WTC11 (cell line): Measurements from ENCODE around the gene SIGMAR1. TPM values are rescaled to one million over a fixed set of nuclear protein-coding genes. Genes with fewer than 3 reads are reported as not detected.
A peak's percentile ranks its signal among the peaks of the same experiment; 100 is the strongest.

Source experiments
- ATAC-seq: fragments of 200-7000 bp; cut with Tn5 transposase; 2 replicates; pipeline ENCODE4 v1.10.0; 2021; ENCODE audit warnings: mild to moderate bottlenecking, moderate library complexity
- CTCF ChIA-PET: fragments of 300-600 bp; sonication (Branson Sonifier 250); formaldehyde crosslinking; loops from one replicate; lab custom pipeline; 2021; ENCODE audit warnings: antibody characterized with exemption; lab: Charles Lee
- POLR2A ChIA-PET: fragments of 350-600 bp; sonication (Branson Sonifier 250); formaldehyde crosslinking; loops from one replicate; lab custom pipeline; 2021; ENCODE audit warnings: antibody characterized with exemption; lab: Charles Lee
- DNase-seq: peaks from one replicate; pipeline ENCODE4 v3.0.0; 2021; ENCODE audit warnings: low spot score
- H3K27ac Mint-ChIP-seq: 2 replicates; pipeline ENCODE4 v1.8.0; 2021; ENCODE audit warnings: mixed read lengths
- H3K27me3 Mint-ChIP-seq: 2 replicates; pipeline ENCODE4 v1.8.0; 2021; ENCODE audit warnings: low read depth, mild to moderate bottlenecking, moderate library complexity, mixed read lengths
- H3K36me3 Mint-ChIP-seq: 2 replicates; pipeline ENCODE4 v1.8.0; 2021; ENCODE audit warnings: mixed read lengths
- H3K4me1 Mint-ChIP-seq: 2 replicates; pipeline ENCODE4 v1.8.0; 2022; ENCODE audit warnings: mixed read lengths
- H3K4me3 Mint-ChIP-seq: 2 replicates; pipeline ENCODE4 v1.8.0; 2021; ENCODE audit warnings: mild to moderate bottlenecking, moderate library complexity, mixed read lengths
- H3K9me3 Mint-ChIP-seq: 2 replicates; pipeline ENCODE4 v1.8.0; 2021; ENCODE audit warnings: mixed read lengths
- ARID4B ChIP-seq: sonication (generic); formaldehyde crosslinking; IDR thresholded peaks from 2 replicates; pipeline ENCODE4 v1.8.0; 2023; ENCODE audit warnings: missing genetic modification reagents, mild to moderate bottlenecking, borderline replicate concordance
- CDX4 ChIP-seq: fragments of 250-450 bp; sonication (Bioruptor Pico); IDR thresholded peaks from 2 replicates; pipeline ENCODE4 v1.9.0; 2021; ENCODE audit warnings: moderate library complexity, mild to moderate bottlenecking, inconsistent platforms, borderline replicate concordance
- CREB1 ChIP-seq: sonication (generic); formaldehyde crosslinking; IDR thresholded peaks from 2 replicates; pipeline ENCODE4 v1.8.0; 2023; ENCODE audit warnings: mild to moderate bottlenecking, missing genetic modification reagents
- EMX1 ChIP-seq: fragments of 250-450 bp; sonication (Bioruptor Pico); IDR thresholded peaks from 2 replicates; pipeline ENCODE4 v1.8.0; 2021; ENCODE audit warnings: mild to moderate bottlenecking
- ETV6 ChIP-seq: sonication (generic); formaldehyde crosslinking; IDR thresholded peaks from 2 replicates; pipeline ENCODE4 v1.8.1; 2022; ENCODE audit warnings: mild to moderate bottlenecking, missing genetic modification reagents
- FOXP4 ChIP-seq: sonication (generic); formaldehyde crosslinking; IDR thresholded peaks from 2 replicates; pipeline ENCODE4 v1.8.0; 2022; ENCODE audit warnings: mild to moderate bottlenecking, missing genetic modification reagents
- GABPB1 ChIP-seq: sonication (generic); formaldehyde crosslinking; IDR thresholded peaks from 2 replicates; pipeline ENCODE4 v1.8.1; 2023; ENCODE audit warnings: mild to moderate bottlenecking, missing genetic modification reagents
- JAZF1 ChIP-seq: fragments of 250-450 bp; sonication (Bioruptor Pico); IDR thresholded peaks from 2 replicates; pipeline ENCODE4 v1.9.0; 2021; ENCODE audit warnings: moderate library complexity, mild to moderate bottlenecking, inconsistent platforms
- KAT7 ChIP-seq: sonication (generic); formaldehyde crosslinking; IDR thresholded peaks from 2 replicates; pipeline ENCODE4 v1.8.1; 2023; ENCODE audit warnings: missing genetic modification reagents, mild to moderate bottlenecking, borderline replicate concordance
- SMAD4 ChIP-seq: sonication (generic); formaldehyde crosslinking; IDR thresholded peaks from 2 replicates; pipeline ENCODE4 v1.8.0; 2022; ENCODE audit warnings: mild to moderate bottlenecking, missing genetic modification reagents
- SP1 ChIP-seq: sonication (generic); formaldehyde crosslinking; conservative IDR thresholded peaks from 2 replicates; pipeline ENCODE4 v1.8.1; 2022; ENCODE audit warnings: missing genetic modification reagents
- ZBTB21 ChIP-seq: sonication (generic); formaldehyde crosslinking; IDR thresholded peaks from 2 replicates; pipeline ENCODE4 v1.8.1; 2023; ENCODE audit warnings: mild to moderate bottlenecking, missing genetic modification reagents, borderline replicate concordance
- ZNF219 ChIP-seq: sonication (generic); formaldehyde crosslinking; IDR thresholded peaks from 2 replicates; pipeline ENCODE4 v1.8.0; 2023; ENCODE audit warnings: missing genetic modification reagents, mild to moderate bottlenecking, borderline replicate concordance
- ZNF263 ChIP-seq: sonication (generic); formaldehyde crosslinking; IDR thresholded peaks from 2 replicates; pipeline ENCODE4 v1.8.1; 2022; ENCODE audit warnings: low read depth, mild to moderate bottlenecking, moderate library complexity, missing genetic modification reagents
- ZNF423 ChIP-seq: fragments of 250-450 bp; sonication (Bioruptor Pico); IDR thresholded peaks from 2 replicates; pipeline ENCODE4 v2.1.2; 2022; ENCODE audit warnings: mild to moderate bottlenecking, moderate library complexity
- ZNF532 ChIP-seq: fragments of 250-450 bp; sonication (Bioruptor Pico); IDR thresholded peaks from 2 replicates; pipeline ENCODE4 v1.9.0; 2021; ENCODE audit warnings: mild to moderate bottlenecking, borderline replicate concordance
- total RNA-seq: library from RNA; stranded (reverse); gene quantifications from 3 replicates; pipeline ENCODE4 v1.2.3, GENCODE V29; 2021

The SIGMAR1 gene
- total RNA-seq, 1 experiment from 2014 or later, result 108 TPM

- no peak for TF ChIP-seq ZBTB21
- TF ChIP-seq KAT7 (CRISPR knock-in tag), result peak; percentile 37; the same call in 1 of the 2 replicates
- TF ChIP-seq ARID4B, result peak; percentile 35; the same call in 1 of the 2 replicates
- no peak for TF ChIP-seq JAZF1 (CRISPR knock-in tag)
- TF ChIP-seq FOXP4 (CRISPR knock-in tag), result peak; percentile 82; the same call in 1 of the 2 replicates
- no peak for TF ChIP-seq ZNF219
- no peak; the same call in 1 of the 2 replicates for TF ChIP-seq CREB1
- 0 out of 2 replicates have a peak, but pooled peaks have one; percentile 38 for TF ChIP-seq ETV6 (CRISPR knock-in tag)
Measured at GRCh38 chr9:34589636-34590380, 47.8 kb downstream of the SIGMAR1 start, which contains the start of gene CNTFR (continued).

- Mint-ChIP-seq H3K36me3 (no peaks in the 10 kb centered on the region), H3K9me3 (no peaks in the 10 kb centered on the region), H3K4me1 (peaks cover 46% of the 10 kb centered on the region), H3K27ac (no peak overlapping the region)
- CTCF ChIA-PET, result interaction anchor here (0.7 to 4.5 kb wide), 7 partner anchors 10 to 49 kb away, joined by 3 to 22 read pairs (median 10); no protein-coding TSS in a partner anchor
- ATAC-seq, result no peak
- no peak for DNase-seq
- TF ChIP-seq ZNF423 (CRISPR knock-in tag) (peak; percentile 22; the same call in 1 of the 2 replicates), ZNF263 (CRISPR knock-in tag) (no peak)
- TF ChIP-seq, all 79 proteins: peak for 1
- peaks cover 96% of the 10 kb centered on the region for H3K27me3 Mint-ChIP-seq
- POLR2A ChIA-PET, result no interaction called here
- H3K4me3 Mint-ChIP-seq, result peak overlapping the region; percentile 78
Measured at GRCh38 chr9:34588671-34589635, 48.6 kb downstream of the SIGMAR1 start.

GRCh38 chr9:34587271-34587670 lies 50.3 kb downstream of the SIGMAR1 start:
- Mint-ChIP-seq H3K4me1 (peaks cover 34% of the 10 kb centered on the region), H3K9me3 (no peaks in the 10 kb centered on the region), H3K27me3 (peaks cover 92% of the 10 kb centered on the region), H3K4me3 (no peak overlapping the region), H3K36me3 (no peaks in the 10 kb centered on the region), H3K27ac (no peak overlapping the region)
- POLR2A ChIA-PET, result no interaction called here
- DNase-seq, result no peak
- no peak for ATAC-seq
- CTCF ChIA-PET, result interaction anchor here (1.1 to 4.5 kb wide), 6 partner anchors 9 to 183 kb away, joined by 3 to 22 read pairs (median 14); no protein-coding TSS in a partner anchor
- TF ChIP-seq CDX4, result no peak
- TF ChIP-seq FOXP4 (CRISPR knock-in tag), result no peak
- no peak for TF ChIP-seq SP1 (CRISPR knock-in tag)
- TF ChIP-seq EMX1 (CRISPR knock-in tag), result no peak
- no peak for TF ChIP-seq ZNF532
- TF ChIP-seq SMAD4 (CRISPR knock-in tag), result no peak
- TF ChIP-seq GABPB1, result no peak
